OCI-LY1 (cell line): ENCODE results near the gene PRKG1.

Experiments used
- H2AFZ ChIP-seq: fragments of 200-600 bp; sonication (generic), shearing (Covaris generic); 2 replicates; pipeline ENCODE4 v1.6.0; 2014; ENCODE audit warnings: antibody characterized with exemption, mild to moderate bottlenecking, low read length
- H3F3A ChIP-seq: fragments of 200-600 bp; sonication (generic), shearing (Covaris generic); 2 replicates; pipeline ENCODE4 v1.6.0; 2014; ENCODE audit warnings: mild to moderate bottlenecking, antibody characterized with exemption, low read length, moderate library complexity; ENCODE audit not compliant: insufficient read depth
- H3K27ac ChIP-seq: fragments of 200-600 bp; sonication (generic); 2 replicates; pipeline ENCODE4 v1.5.1; 2014; ENCODE audit warnings: low read length, mixed run types, mild to moderate bottlenecking, low read depth; ENCODE audit not compliant: poor library complexity, severe bottlenecking
- H3K27me3 ChIP-seq: fragments of 200-600 bp; sonication (generic); 2 replicates; pipeline ENCODE4 v1.6.0; 2014; ENCODE audit warnings: antibody characterized with exemption, mild to moderate bottlenecking, low read length, moderate library complexity; ENCODE audit not compliant: insufficient read depth
- H3K36me3 ChIP-seq: fragments of 200-600 bp; sonication (generic); 2 replicates; pipeline ENCODE4 v1.6.1; 2014; ENCODE audit warnings: mild to moderate bottlenecking, antibody characterized with exemption, low read length, moderate library complexity, mixed read lengths; ENCODE audit not compliant: insufficient read depth
- H3K4me1 ChIP-seq: fragments of 200-600 bp; sonication (generic); 2 replicates; pipeline ENCODE4 v1.5.1; 2014; ENCODE audit warnings: mild to moderate bottlenecking, low read length, moderate library complexity; ENCODE audit not compliant: insufficient read depth, severe bottlenecking
- H3K4me2 ChIP-seq: fragments of 200-600 bp; sonication (generic), shearing (Covaris generic); 2 replicates; pipeline ENCODE4 v1.6.1; 2014; ENCODE audit warnings: low read length
- H3K4me3 ChIP-seq: fragments of 200-600 bp; sonication (generic); 2 replicates; pipeline ENCODE4 v1.5.1; 2014; ENCODE audit warnings: low read length, low read depth, mild to moderate bottlenecking, mixed read lengths; ENCODE audit not compliant: poor library complexity, severe bottlenecking
- H3K79me2 ChIP-seq: fragments of 200-600 bp; shearing (Covaris generic); 2 replicates; pipeline ENCODE4 v1.6.1; 2016; ENCODE audit warnings: mixed run types, low read length, mixed read lengths; ENCODE audit not compliant: insufficient read depth
- H3K9ac ChIP-seq: fragments of 200-600 bp; sonication (generic), shearing (Covaris generic); 2 replicates; pipeline ENCODE4 v1.6.1; 2014; ENCODE audit warnings: mild to moderate bottlenecking, low read length, mixed read lengths
- H3K9me2 ChIP-seq: fragments of 200-600 bp; sonication (generic), shearing (Covaris generic); 2 replicates; pipeline ENCODE4 v1.6.1; 2014; ENCODE audit warnings: low read depth, mild to moderate bottlenecking, low read length, mixed read lengths
- H3K9me3 ChIP-seq: fragments of 200-600 bp; shearing (Covaris generic); 2 replicates; pipeline ENCODE4 v1.6.1; 2014; ENCODE audit warnings: low read length, mixed read lengths
- H4K20me1 ChIP-seq: fragments of 200-600 bp; sonication (generic), shearing (Covaris generic); 2 replicates; pipeline ENCODE4 v1.6.0; 2016; ENCODE audit warnings: mild to moderate bottlenecking, low read length; ENCODE audit not compliant: insufficient read depth
- CTCF ChIP-seq: fragments of 200-600 bp; sonication (generic), shearing (Covaris generic); IDR thresholded peaks from 2 replicates; pipeline ENCODE4 v1.5.1; 2017; ENCODE audit warnings: mild to moderate bottlenecking, antibody characterized with exemption, low read length, moderate library complexity, mixed read lengths
- EZH2 ChIP-seq: fragments of 200-600 bp; sonication (generic), shearing (Covaris generic); IDR thresholded peaks from 2 replicates; pipeline ENCODE4 v1.8.0; 2017; ENCODE audit warnings: borderline replicate concordance, mixed run types, mild to moderate bottlenecking, antibody characterized with exemption, low read length, moderate library complexity, mixed read lengths

The PRKG1 gene

GRCh38 chr10:51700228-51700817 lies 626.0 kb downstream of the PRKG1 start:
- peak overlapping the region; percentile 75 for H3K4me3 ChIP-seq
- H3K36me3 ChIP-seq: peaks cover 30% of the 10 kb centered on the region

GRCh38 chr10:51705774-51706173 lies 631.5 kb downstream of the PRKG1 start:
- Histone ChIP-seq H2AFZ (no peak overlapping the region), H3K79me2 (no peaks in the 10 kb centered on the region), H3K4me2 (no peak overlapping the region), H3F3A (no peaks in the 10 kb centered on the region), H3K27me3 (no peaks in the 10 kb centered on the region), H3K36me3 (no peaks in the 10 kb centered on the region), H3K9me2 (no peaks in the 10 kb centered on the region), H3K4me3 (no peak overlapping the region), H3K9me3 (no peaks in the 10 kb centered on the region), H4K20me1 (no peaks in the 10 kb centered on the region), H3K9ac (no peak overlapping the region), H3K27ac (no peak overlapping the region), H3K4me1 (no peaks in the 10 kb centered on the region)
- TF ChIP-seq CTCF: no peak
- TF ChIP-seq EZH2: no peak

More at GRCh38 chr10:51700228-51700817, 626.0 kb downstream of the PRKG1 start:
- Histone ChIP-seq H3K9ac (peak overlapping the region; percentile 74), H3K4me1 (peaks cover 23% of the 10 kb centered on the region), H3K9me3 (no peaks in the 10 kb centered on the region), H2AFZ (peak overlapping the region; percentile 86), H4K20me1 (no peaks in the 10 kb centered on the region), H3F3A (no peaks in the 10 kb centered on the region), H3K9me2 (no peaks in the 10 kb centered on the region), H3K27ac (peak overlapping the region; percentile 78), H3K79me2 (peaks cover 7% of the 10 kb centered on the region; the same call in 1 of the 2 replicates), H3K27me3 (no peaks in the 10 kb centered on the region), H3K4me2 (peak overlapping the region; percentile 72)
- no peak for TF ChIP-seq CTCF

- Histone ChIP-seq H3K79me2 (no peaks in the 10 kb centered on the region), H3K27ac (no peak overlapping the region), H3K9me3 (no peaks in the 10 kb centered on the region), H3K4me3 (no peak overlapping the region), H3K27me3 (no peaks in the 10 kb centered on the region), H3K9ac (no peak overlapping the region), H3K36me3 (no peaks in the 10 kb centered on the region), H3K9me2 (no peaks in the 10 kb centered on the region), H2AFZ (no peak overlapping the region), H3K4me2 (no peak overlapping the region), H4K20me1 (no peaks in the 10 kb centered on the region), H3K4me1 (no peaks in the 10 kb centered on the region), H3F3A (no peaks in the 10 kb centered on the region)
- no peak for TF ChIP-seq CTCF
- no peak for TF ChIP-seq EZH2
Observed at GRCh38 chr10:51706225-51706624, 631.9 kb downstream of the PRKG1 start.
